Measurements from ENCODE around the gene COL4A4.

The COL4A4 gene

GRCh38 chr2:227123697-227124096 lies 40.3 kb downstream of the COL4A4 start:
- H3K4me1 ChIP-seq (ENCODE audit: control insufficient read depth in 2 of 2, insufficient read depth in 2 of 2, low read length in 2 of 2), result no peaks in the 10 kb centered on the region
- H3K9ac ChIP-seq (ENCODE audit: low read depth in 1 of 2, low read length in 2 of 2), result no peak overlapping the region
- no peaks in the 10 kb centered on the region for H3K27me3 ChIP-seq (ENCODE audit: control insufficient read depth in 2 of 2, insufficient read depth in 2 of 2, low read length in 2 of 2)
- H3K36me3 ChIP-seq (ENCODE audit: control insufficient read depth in 2 of 2, insufficient read depth in 2 of 2, low read length in 2 of 2), result no peaks in the 10 kb centered on the region
- no peak overlapping the region for H3K27ac ChIP-seq (ENCODE audit: low read depth in 2 of 2, low read length in 2 of 2)
- no peaks in the 10 kb centered on the region for H3K9me3 ChIP-seq (ENCODE audit: control insufficient read depth in 2 of 2, low read length in 2 of 2)
- no peak overlapping the region for H3K4me3 ChIP-seq (ENCODE audit: low read length in 2 of 2)

- Histone ChIP-seq H3K9ac (ENCODE audit: low read depth in 1 of 2, low read length in 2 of 2) (no peak overlapping the region), H3K27ac (ENCODE audit: low read depth in 2 of 2, low read length in 2 of 2) (no peak overlapping the region), H3K4me1 (ENCODE audit: control insufficient read depth in 2 of 2, insufficient read depth in 2 of 2, low read length in 2 of 2) (no peaks in the 10 kb centered on the region), H3K27me3 (ENCODE audit: control insufficient read depth in 2 of 2, insufficient read depth in 2 of 2, low read length in 2 of 2) (no peaks in the 10 kb centered on the region), H3K9me3 (ENCODE audit: control insufficient read depth in 2 of 2, low read length in 2 of 2) (no peaks in the 10 kb centered on the region), H3K36me3 (ENCODE audit: control insufficient read depth in 2 of 2, insufficient read depth in 2 of 2, low read length in 2 of 2) (no peaks in the 10 kb centered on the region), H3K4me3 (ENCODE audit: low read length in 2 of 2) (no peak overlapping the region)
Observed at GRCh38 chr2:227118353-227118752, 45.7 kb downstream of the COL4A4 start.

GRCh38 chr2:227117852-227118251 lies 46.2 kb downstream of the COL4A4 start:
- Histone ChIP-seq H3K9ac (ENCODE audit: low read depth in 1 of 2, low read length in 2 of 2) (no peak overlapping the region), H3K9me3 (ENCODE audit: control insufficient read depth in 2 of 2, low read length in 2 of 2) (no peaks in the 10 kb centered on the region), H3K4me1 (ENCODE audit: control insufficient read depth in 2 of 2, insufficient read depth in 2 of 2, low read length in 2 of 2) (no peaks in the 10 kb centered on the region), H3K36me3 (ENCODE audit: control insufficient read depth in 2 of 2, insufficient read depth in 2 of 2, low read length in 2 of 2) (no peaks in the 10 kb centered on the region), H3K27me3 (ENCODE audit: control insufficient read depth in 2 of 2, insufficient read depth in 2 of 2, low read length in 2 of 2) (no peaks in the 10 kb centered on the region), H3K27ac (ENCODE audit: low read depth in 2 of 2, low read length in 2 of 2) (no peak overlapping the region), H3K4me3 (ENCODE audit: low read length in 2 of 2) (no peak overlapping the region)

GRCh38 chr2:227117027-227117426 lies 47.0 kb downstream of the COL4A4 start:
- Histone ChIP-seq H3K27ac (ENCODE audit: low read depth in 2 of 2, low read length in 2 of 2) (no peak overlapping the region), H3K36me3 (ENCODE audit: control insufficient read depth in 2 of 2, insufficient read depth in 2 of 2, low read length in 2 of 2) (no peaks in the 10 kb centered on the region), H3K9ac (ENCODE audit: low read depth in 1 of 2, low read length in 2 of 2) (no peak overlapping the region), H3K27me3 (ENCODE audit: control insufficient read depth in 2 of 2, insufficient read depth in 2 of 2, low read length in 2 of 2) (no peaks in the 10 kb centered on the region), H3K9me3 (ENCODE audit: control insufficient read depth in 2 of 2, low read length in 2 of 2) (no peaks in the 10 kb centered on the region), H3K4me3 (ENCODE audit: low read length in 2 of 2) (no peak overlapping the region), H3K4me1 (ENCODE audit: control insufficient read depth in 2 of 2, insufficient read depth in 2 of 2, low read length in 2 of 2) (no peaks in the 10 kb centered on the region)

- Histone ChIP-seq H3K9ac (ENCODE audit: low read depth in 1 of 2, low read length in 2 of 2) (no peak overlapping the region), H3K9me3 (ENCODE audit: control insufficient read depth in 2 of 2, low read length in 2 of 2) (no peaks in the 10 kb centered on the region), H3K27ac (ENCODE audit: low read depth in 2 of 2, low read length in 2 of 2) (no peak overlapping the region), H3K4me3 (ENCODE audit: low read length in 2 of 2) (no peak overlapping the region), H3K27me3 (ENCODE audit: control insufficient read depth in 2 of 2, insufficient read depth in 2 of 2, low read length in 2 of 2) (no peaks in the 10 kb centered on the region), H3K36me3 (ENCODE audit: control insufficient read depth in 2 of 2, insufficient read depth in 2 of 2, low read length in 2 of 2) (no peaks in the 10 kb centered on the region), H3K4me1 (ENCODE audit: control insufficient read depth in 2 of 2, insufficient read depth in 2 of 2, low read length in 2 of 2) (no peaks in the 10 kb centered on the region)
Observed at GRCh38 chr2:227115761-227116160, 48.2 kb downstream of the COL4A4 start.

- no peak overlapping the region for H3K9ac ChIP-seq (ENCODE audit: low read depth in 1 of 2, low read length in 2 of 2)
- no peaks in the 10 kb centered on the region for H3K4me1 ChIP-seq (ENCODE audit: control insufficient read depth in 2 of 2, insufficient read depth in 2 of 2, low read length in 2 of 2)
- H3K4me3 ChIP-seq (ENCODE audit: low read length in 2 of 2), result no peak overlapping the region
Observed at GRCh38 chr2:227106845-227107759, 56.9 kb downstream of the COL4A4 start.

GRCh38 chr2:227103583-227103982 lies 60.4 kb downstream of the COL4A4 start:
- no peak overlapping the region for H3K27ac ChIP-seq (ENCODE audit: low read depth in 2 of 2, low read length in 2 of 2)

More at GRCh38 chr2:227106845-227107759, 56.9 kb downstream of the COL4A4 start:
- Histone ChIP-seq H3K9me3 (ENCODE audit: control insufficient read depth in 2 of 2, low read length in 2 of 2) (no peaks in the 10 kb centered on the region), H3K36me3 (ENCODE audit: control insufficient read depth in 2 of 2, insufficient read depth in 2 of 2, low read length in 2 of 2) (no peaks in the 10 kb centered on the region), H3K27ac (ENCODE audit: low read depth in 2 of 2, low read length in 2 of 2) (no peak overlapping the region), H3K27me3 (ENCODE audit: control insufficient read depth in 2 of 2, insufficient read depth in 2 of 2, low read length in 2 of 2) (no peaks in the 10 kb centered on the region)

GRCh38 chr2:227099340-227099739 lies 64.7 kb downstream of the COL4A4 start:
- Histone ChIP-seq H3K9ac (ENCODE audit: low read depth in 1 of 2, low read length in 2 of 2) (no peak overlapping the region), H3K4me3 (ENCODE audit: low read length in 2 of 2) (no peak overlapping the region), H3K36me3 (ENCODE audit: control insufficient read depth in 2 of 2, insufficient read depth in 2 of 2, low read length in 2 of 2) (no peaks in the 10 kb centered on the region), H3K9me3 (ENCODE audit: control insufficient read depth in 2 of 2, low read length in 2 of 2) (no peaks in the 10 kb centered on the region), H3K4me1 (ENCODE audit: control insufficient read depth in 2 of 2, insufficient read depth in 2 of 2, low read length in 2 of 2) (no peaks in the 10 kb centered on the region), H3K27me3 (ENCODE audit: control insufficient read depth in 2 of 2, insufficient read depth in 2 of 2, low read length in 2 of 2) (no peaks in the 10 kb centered on the region), H3K27ac (ENCODE audit: low read depth in 2 of 2, low read length in 2 of 2) (no peak overlapping the region)

More at GRCh38 chr2:227103583-227103982, 60.4 kb downstream of the COL4A4 start:
- H3K9ac ChIP-seq (ENCODE audit: low read depth in 1 of 2, low read length in 2 of 2), result no peak overlapping the region
- H3K4me3 ChIP-seq (ENCODE audit: low read length in 2 of 2), result no peak overlapping the region
- H3K4me1 ChIP-seq (ENCODE audit: control insufficient read depth in 2 of 2, insufficient read depth in 2 of 2, low read length in 2 of 2), result no peaks in the 10 kb centered on the region
- H3K9me3 ChIP-seq (ENCODE audit: control insufficient read depth in 2 of 2, low read length in 2 of 2), result no peaks in the 10 kb centered on the region
- no peaks in the 10 kb centered on the region for H3K27me3 ChIP-seq (ENCODE audit: control insufficient read depth in 2 of 2, insufficient read depth in 2 of 2, low read length in 2 of 2)
- no peaks in the 10 kb centered on the region for H3K36me3 ChIP-seq (ENCODE audit: control insufficient read depth in 2 of 2, insufficient read depth in 2 of 2, low read length in 2 of 2)

- no peaks in the 10 kb centered on the region for H3K4me1 ChIP-seq (ENCODE audit: control insufficient read depth in 2 of 2, insufficient read depth in 2 of 2, low read length in 2 of 2)
- H3K36me3 ChIP-seq (ENCODE audit: control insufficient read depth in 2 of 2, insufficient read depth in 2 of 2, low read length in 2 of 2), result no peaks in the 10 kb centered on the region
- H3K9ac ChIP-seq (ENCODE audit: low read depth in 1 of 2, low read length in 2 of 2), result no peak overlapping the region
- no peak overlapping the region for H3K27ac ChIP-seq (ENCODE audit: low read depth in 2 of 2, low read length in 2 of 2)
- no peaks in the 10 kb centered on the region for H3K9me3 ChIP-seq (ENCODE audit: control insufficient read depth in 2 of 2, low read length in 2 of 2)
- no peak overlapping the region for H3K4me3 ChIP-seq (ENCODE audit: low read length in 2 of 2)
- no peaks in the 10 kb centered on the region for H3K27me3 ChIP-seq (ENCODE audit: control insufficient read depth in 2 of 2, insufficient read depth in 2 of 2, low read length in 2 of 2)
Observed at GRCh38 chr2:227098162-227098515, 65.9 kb downstream of the COL4A4 start.

- Histone ChIP-seq H3K27ac (ENCODE audit: low read depth in 2 of 2, low read length in 2 of 2) (no peak overlapping the region), H3K4me3 (ENCODE audit: low read length in 2 of 2) (no peak overlapping the region), H3K4me1 (ENCODE audit: control insufficient read depth in 2 of 2, insufficient read depth in 2 of 2, low read length in 2 of 2) (no peaks in the 10 kb centered on the region)
Observed at GRCh38 chr2:227097495-227098161, 66.4 kb downstream of the COL4A4 start.

More at GRCh38 chr2:227097495-227098161, 66.4 kb downstream of the COL4A4 start:
- H3K27me3 ChIP-seq (ENCODE audit: control insufficient read depth in 2 of 2, insufficient read depth in 2 of 2, low read length in 2 of 2), result no peaks in the 10 kb centered on the region
- H3K36me3 ChIP-seq (ENCODE audit: control insufficient read depth in 2 of 2, insufficient read depth in 2 of 2, low read length in 2 of 2), result no peaks in the 10 kb centered on the region
- H3K9ac ChIP-seq (ENCODE audit: low read depth in 1 of 2, low read length in 2 of 2), result no peak overlapping the region
- no peaks in the 10 kb centered on the region for H3K9me3 ChIP-seq (ENCODE audit: control insufficient read depth in 2 of 2, low read length in 2 of 2)
